GM18519 (cell line): ENCODE data around the gene OGG1.

Source experiments
- ATAC-seq: cut with Tn5 transposase; IDR thresholded peaks from one replicate; pipeline ENCODE4 v1.9.1; 2021; ENCODE audit warnings: mild to moderate bottlenecking, moderate library complexity; ENCODE audit not compliant: unreplicated experiment, low FRiP score

Gene OGG1

DNA sequence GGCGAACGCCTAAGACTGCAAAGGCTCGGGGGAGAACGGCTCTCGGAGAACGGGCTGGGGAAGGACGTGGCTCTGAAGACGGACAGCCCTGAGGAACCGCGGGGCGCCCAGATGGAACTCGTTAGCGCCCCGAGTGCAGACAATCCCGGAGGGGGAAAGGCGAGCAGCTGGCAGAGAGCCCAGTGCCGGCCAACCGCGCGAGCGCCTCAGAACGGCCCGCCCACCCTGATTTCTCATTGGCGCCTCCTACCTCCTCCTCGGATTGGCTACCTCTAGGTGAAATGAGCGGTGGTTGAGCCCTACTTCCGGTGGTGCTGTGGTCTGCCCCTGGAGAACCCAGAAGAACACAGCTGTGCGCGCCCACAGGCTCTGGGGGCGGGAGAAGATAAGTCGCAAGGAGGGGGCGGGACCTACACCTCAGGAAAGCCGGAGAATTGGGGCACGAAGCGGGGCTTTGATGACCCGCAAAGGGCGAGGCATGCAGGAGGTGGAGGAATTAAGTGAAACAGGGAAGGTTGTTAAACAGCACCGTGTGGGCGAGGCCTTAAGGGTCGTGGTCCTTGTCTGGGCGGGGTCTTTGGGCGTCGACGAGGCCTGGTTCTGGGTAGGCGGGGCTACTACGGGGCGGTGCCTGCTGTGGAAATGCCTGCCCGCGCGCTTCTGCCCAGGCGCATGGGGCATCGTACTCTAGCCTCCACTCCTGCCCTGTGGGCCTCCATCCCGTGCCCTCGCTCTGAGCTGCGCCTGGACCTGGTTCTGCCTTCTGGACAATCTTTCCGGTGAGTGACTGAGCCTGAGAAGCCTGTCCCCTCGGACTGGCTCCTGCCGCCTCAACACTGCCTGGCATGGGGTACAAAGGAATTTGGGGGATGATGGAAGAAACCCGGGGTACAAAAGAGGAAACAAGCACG, at the start of gene OGG1:
Gene OGG1 (plus strand): TSS at position 308 of the 911 bp plus-strand sequence. CDS start 335 bp downstream, at position 643.
- ATAC-seq, result peak; percentile 84

DNA sequence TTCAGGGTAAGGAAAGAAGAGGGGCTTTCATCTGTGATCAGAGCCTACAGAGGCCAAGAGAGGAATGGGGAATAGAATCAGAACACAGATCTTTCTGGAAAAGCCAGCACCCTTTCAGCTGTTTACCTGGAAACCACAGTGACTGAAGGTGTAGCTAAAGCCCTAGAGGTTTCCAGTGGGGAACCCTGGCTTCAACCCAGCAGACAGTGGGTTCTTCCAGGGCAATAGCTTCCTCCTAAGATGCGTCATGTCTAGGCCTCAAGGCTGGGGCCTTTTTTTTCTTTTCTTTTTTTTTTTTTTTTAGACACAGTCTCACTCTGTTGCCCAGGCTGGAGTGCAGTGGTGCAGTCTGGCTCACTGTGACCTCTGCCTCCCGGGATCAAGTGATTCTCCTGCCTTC, 49.2 kb upstream of the OGG1 start:
- ATAC-seq, result no peak

DNA sequence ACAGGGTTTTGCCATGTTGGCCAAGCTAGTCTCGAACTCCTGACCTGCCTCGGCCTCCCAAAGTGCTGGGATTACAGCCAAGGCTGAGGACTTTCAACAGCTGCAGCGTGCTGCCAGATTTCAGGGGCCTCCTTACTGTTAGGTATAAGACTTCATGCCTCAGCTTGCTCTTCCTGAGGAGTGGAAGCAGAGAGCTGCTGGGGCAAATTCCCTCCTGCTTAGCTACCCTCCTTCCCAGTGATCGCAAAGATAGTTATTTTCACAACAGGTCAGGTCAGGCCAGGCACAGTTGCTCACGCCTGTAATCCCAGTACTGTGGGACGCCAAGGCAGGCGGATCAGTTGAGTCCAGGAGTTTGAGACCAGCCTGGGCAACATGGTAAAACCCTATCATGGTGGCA, 48.7 kb upstream of the OGG1 start:
- no peak for ATAC-seq

DNA sequence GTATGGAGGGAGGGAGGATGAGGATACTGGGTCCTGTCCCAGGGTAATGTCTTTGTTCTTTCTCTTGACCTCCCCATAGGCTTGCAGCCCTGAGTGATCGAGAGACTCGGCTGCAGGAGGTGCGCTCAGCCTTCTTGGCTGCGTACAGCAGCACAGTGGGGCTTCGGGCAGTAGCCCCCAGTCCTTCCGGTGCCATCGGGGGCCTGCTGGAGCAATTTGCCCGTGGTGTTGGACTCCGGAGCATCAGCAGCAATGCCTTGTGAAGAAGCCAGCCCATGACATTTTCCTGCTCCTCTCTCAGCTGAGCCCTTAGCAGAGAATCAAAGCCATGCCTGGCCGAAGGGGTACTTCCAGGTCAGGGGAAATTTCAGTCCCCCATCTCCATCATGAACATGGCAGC, 48.0 kb upstream of the OGG1 start:
- no peak for ATAC-seq

DNA sequence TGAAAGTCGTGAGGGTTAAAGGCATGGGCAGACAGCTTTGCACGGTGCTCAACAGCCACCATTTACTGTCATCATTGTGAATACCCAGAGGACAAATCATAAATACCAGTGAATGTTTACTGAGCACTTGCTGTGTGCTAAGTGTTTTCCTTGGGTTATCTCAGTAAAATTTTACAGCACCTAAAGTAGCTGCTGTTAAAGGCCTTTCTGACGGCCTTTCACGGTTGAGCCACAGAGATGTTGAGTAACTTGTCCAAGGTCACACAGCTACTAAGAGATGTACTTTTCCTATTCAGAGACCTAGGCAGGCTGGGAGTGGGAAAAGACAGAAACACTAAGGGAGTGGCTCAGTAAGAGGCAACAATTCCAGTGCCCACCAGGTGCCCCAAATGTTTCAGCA, 46.5 kb upstream of the OGG1 start:
- ATAC-seq, result no peak

DNA sequence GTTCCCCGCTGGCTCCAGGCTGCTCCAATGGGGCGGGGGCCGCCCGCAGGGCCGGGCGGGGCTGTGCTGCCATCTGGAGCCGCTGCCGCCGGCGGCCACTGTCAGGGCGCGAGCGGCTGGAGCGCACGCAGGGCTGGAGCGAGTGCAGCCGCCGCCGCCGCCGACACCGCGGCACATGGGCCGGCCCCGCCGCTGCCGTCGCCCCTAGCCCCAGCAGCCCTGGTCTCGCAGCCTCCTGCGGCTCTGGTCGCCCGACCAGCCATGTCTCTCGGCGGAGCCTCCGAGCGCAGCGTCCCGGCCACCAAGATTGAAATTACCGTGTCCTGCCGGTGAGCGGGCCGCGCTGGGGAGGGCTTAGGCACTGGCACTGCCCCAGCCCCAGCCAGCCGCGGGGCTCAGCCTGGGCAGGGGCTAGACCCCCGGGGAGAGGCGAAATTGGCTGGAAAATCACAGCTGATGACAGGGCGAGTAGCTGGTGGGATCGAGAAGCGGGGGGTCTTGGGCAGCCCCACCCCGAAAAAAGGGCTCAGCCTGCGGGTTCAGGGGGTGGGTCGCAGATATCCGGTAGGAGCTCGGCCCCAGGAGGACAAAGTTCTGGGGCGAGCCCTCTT, 45.9 kb upstream of the OGG1 start, which contains the start of gene CPNE9:
Gene CPNE9 (plus strand): TSS at position 98 of the 611 bp plus-strand sequence. CDS start 164 bp downstream, at position 262.
- ATAC-seq, result no peak

DNA sequence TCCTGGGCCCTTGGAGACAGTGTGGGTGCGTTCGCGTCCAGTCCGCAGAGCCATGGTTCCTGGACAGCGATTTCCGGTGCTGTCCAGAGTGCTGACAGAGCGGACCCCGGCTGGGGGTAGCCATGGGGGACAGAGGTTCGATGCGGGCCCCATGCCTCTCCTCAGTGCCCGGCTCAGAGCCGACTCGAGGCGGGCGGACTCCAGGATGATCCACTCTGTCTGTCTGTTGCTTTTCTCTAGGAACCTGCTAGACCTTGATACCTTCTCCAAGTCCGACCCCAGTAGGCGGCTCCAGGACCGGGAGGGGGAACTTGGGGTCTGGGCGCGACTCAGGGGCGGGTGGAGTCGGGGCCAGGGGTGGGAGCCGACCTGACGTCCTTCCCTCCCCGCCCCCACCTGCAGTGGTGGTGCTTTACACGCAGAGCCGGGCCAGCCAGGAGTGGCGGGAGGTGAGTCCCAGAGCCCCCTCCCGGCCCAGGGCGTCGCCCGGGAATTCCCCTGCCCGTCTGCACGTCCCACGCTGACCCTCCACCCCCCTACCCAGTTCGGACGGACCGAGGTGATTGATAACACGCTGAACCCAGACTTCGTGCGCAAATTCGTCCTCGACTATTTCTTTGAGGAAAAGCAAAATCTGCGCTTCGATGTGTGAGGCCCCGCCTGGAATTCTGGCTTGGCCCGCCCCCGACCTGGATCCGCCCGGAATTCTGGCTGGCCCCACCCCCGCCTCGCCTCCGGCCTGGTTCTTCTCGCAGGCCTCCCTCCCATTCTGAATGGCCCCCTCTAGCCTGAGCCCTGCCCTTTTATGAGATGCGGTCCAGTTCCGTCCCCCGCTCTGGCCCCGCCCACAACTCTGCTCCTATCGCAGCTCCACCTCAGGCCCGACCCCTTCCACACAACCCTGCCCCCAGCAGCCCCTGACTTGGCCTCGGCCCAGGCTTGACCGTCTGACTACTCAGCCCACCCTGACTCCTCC, 45.1 kb upstream of the OGG1 start:
- no peak for ATAC-seq

DNA sequence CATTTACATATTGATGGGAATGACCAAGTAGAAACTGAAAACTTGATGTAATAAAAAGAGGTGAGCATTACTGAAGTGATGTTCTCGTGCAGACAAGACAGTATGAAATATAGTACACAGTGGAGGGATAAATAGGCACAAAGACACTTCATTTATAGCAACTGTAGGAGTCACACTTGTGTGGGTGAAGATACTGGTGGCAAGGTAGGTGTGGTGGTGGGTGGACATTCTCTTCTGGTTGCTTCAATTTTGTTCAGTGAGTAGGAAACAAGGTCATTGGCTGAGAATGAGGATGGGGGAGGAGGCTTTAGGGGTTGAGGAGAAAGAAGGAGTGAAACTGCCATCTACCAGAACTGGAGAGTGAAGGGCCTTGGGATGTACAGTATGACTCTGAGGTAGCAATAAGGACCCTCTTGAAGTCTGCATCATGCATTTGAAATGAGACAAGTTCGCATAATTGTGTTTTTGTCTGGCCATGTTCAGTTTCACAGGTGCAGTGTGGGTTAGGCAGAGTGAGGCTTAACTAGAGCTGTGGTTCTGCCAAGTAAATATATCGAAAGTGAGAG, 39.5 kb upstream of the OGG1 start:
- no peak for ATAC-seq

DNA sequence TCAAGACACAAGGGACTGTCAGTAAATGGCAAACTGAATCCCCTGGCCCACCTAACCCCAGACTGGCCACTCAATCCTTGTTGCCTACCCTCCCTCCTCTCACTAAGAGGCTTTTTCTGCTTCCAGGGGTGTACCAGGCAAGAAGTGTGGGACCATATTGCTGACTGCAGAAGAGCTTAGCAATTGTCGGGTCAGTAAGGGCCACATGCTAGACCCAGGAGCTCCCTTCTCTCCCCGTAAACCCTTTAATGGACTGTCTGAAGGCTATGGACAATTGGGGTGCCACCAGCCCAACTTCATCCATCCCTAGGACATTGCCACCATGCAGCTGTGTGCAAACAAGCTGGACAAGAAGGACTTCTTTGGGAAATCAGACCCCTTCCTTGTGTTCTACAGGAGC, 37.3 kb upstream of the OGG1 start:
- no peak for ATAC-seq

DNA sequence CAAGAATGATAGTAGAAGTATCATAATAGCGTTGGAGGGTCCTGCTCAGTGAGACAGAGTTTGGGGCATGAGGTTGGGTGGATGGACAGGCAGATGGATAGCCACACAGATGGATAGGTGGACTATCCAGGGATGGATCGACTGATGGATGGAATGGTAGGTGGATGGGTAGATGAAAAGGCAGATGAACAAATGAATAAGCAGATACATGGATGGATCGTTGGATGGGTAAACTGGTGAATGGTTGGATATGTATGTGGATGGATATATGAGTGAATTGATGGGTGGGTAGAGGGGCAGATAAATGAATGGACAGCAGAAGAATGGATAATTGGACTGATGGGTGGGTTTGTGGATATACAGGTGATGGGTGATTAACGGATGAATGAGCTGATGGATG, 36.6 kb upstream of the OGG1 start:
- no peak for ATAC-seq

DNA sequence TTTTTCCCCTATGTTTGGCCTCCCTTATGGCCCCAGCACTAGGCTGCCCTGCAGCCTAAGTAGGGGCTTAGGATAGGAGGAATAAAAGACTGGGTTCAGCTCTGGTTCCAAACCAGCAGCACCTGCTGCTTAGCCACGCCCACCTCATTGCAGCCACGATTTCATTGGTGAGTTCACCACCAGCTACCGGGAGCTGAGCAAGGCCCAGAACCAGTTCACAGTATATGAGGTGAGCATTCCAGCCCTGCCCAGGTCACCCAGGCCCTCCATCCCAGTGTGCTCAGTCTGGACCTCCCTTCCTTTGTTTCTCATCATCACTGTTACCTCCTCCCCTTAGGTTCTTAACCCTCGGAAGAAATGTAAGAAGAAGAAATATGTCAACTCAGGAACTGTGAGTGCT, 34.6 kb upstream of the OGG1 start:
- no peak for ATAC-seq

DNA sequence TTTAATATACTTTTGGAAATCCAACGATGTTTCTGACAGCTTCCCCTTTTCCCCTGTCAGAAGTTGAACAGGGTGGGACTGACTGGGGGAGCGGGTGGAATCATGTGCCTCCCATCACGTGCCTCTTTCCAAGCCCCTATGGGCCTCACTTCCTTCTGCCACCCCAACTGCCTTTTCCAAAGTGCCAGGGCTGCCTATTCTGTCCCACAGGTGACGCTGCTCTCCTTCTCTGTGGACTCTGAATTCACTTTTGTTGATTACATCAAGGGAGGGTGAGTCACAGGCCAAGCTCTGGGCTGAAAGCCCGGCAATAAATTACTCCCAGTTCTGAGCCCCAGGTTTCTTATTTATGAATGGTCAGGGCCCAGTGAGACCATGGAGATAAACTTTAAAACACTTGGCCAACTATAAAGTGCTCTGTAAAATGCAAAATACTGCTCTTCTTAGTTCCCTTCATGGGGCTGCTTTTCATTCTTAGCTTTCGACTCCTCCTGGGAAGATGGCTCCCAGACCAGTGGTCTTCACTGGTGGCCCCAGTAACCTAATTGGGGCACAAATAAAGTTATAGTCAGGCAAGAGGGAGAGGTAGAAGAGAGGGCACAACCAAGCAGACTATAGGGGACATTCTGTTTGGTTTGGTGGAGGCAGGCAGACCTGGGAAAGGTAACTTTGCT, 33.9 kb upstream of the OGG1 start:
- no peak for ATAC-seq

DNA sequence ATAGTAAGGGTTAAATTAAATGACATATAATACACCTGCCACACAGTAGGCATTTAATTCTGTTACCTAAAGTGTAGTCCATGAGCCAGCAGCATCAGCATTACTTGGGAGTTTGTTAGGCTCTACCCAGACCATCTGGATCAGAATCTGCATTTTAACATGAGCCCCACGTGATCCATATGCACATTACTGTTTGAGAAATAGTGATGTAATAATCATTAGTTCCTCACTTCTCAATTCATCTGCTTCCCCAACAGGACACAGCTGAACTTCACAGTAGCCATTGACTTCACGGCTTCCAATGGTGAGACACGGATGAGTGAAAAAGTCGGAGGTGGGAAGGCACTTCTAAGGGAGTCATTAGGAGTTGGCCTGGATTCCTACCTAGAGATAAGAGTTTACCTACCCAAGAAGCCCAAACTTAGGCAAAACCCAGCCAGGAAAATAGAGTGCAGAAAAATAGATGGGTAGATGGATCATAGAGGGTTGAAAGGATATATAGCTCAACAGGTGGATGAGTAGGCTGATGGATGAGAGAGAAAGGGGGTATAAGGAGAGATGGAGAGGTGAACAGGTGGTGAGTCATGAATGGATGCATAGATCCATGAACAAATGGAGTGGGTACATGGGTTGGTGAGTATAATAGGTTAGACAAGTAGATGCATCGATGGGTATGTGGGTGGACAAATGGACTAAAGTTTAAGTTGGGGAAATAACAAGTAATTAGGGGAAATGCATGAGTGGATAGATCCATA, 32.8 kb upstream of the OGG1 start:
- no peak for ATAC-seq

DNA sequence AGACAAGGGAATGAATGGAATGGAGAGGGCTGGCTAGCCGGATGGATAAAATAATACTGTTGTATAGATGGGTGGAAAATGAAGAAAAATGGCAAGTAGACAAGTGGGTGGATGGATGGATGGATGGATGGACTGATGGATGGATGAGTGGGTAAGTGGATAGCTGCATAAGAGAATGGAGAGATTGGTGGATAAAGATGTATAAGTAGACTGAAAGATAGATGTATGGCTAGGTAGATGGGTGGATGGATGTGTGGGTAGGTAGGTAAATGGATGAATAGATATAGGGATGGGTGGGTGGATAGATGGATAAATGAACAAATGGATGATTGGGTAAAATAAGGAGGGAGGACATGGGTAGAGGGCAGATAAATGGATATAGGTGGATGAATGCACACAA, 32.2 kb upstream of the OGG1 start:
- no peak for ATAC-seq

DNA sequence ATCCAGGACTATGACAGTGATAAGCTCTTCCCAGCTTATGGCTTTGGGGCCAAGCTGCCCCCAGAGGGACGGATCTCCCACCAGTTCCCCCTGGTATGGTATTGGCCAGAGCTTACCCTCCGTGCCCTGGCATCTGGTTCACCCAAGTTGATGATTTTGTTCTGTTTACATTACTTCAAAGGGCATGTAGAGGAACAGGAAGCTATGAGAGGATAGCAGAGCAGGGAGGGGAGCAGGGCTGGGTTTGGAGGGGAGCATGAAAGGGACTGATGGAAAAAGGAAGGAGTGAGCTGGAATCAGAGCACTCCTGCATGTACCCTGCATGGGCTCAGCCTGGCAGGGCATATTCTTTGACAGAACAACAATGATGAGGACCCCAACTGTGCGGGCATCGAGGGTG, 31.6 kb upstream of the OGG1 start:
- no peak for ATAC-seq

DNA sequence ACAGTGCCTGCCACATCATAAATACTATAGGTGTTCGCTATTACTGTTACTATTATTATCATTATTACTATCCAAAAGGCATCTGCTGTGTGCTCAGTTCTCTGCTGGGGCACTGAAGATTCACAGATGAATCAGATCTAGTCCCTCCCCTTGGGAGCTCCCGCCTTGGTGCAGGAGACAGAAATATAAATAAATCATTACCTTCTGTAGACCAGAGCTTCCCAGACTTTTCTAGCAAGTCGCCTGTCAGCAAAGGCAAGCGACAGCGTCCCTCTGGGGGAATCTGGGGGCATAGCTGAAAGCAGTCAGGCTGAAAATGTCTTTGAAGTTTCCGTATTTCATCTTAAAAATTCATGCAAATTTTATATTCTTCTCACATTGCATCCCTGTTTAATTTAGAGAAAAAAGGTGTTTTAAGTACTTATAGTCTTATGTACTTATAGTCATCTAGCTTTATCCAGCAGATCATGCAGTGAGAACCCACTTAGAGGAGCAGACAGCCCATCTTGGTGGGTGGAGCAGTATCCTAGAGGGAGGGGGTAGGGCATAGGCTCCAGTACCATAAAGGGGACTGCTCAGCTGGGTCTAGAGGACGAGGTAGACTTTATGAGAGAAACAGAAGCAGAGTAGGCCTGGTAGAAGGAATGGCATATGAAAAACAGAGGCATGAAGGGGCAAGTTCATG, 28.6 kb upstream of the OGG1 start:
- no peak for ATAC-seq

DNA sequence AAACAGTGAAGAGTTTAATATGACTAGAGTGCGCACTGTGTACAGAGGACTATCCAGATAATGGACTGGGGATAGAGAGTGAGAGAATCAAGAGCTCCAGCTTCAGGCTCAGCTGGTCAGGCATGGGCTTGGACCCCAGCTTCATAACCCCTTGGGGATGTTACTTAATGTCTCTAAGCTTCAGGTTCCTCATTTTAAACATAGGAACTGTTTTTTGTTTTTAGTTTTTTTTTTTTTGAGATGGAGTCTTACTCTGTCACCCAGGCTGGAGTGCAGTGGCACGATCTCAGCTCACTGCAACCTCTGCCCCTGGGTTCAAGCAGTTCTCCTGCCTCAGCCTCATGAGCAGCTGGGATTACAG, 28.1 kb upstream of the OGG1 start:
- ATAC-seq, result no peak

DNA sequence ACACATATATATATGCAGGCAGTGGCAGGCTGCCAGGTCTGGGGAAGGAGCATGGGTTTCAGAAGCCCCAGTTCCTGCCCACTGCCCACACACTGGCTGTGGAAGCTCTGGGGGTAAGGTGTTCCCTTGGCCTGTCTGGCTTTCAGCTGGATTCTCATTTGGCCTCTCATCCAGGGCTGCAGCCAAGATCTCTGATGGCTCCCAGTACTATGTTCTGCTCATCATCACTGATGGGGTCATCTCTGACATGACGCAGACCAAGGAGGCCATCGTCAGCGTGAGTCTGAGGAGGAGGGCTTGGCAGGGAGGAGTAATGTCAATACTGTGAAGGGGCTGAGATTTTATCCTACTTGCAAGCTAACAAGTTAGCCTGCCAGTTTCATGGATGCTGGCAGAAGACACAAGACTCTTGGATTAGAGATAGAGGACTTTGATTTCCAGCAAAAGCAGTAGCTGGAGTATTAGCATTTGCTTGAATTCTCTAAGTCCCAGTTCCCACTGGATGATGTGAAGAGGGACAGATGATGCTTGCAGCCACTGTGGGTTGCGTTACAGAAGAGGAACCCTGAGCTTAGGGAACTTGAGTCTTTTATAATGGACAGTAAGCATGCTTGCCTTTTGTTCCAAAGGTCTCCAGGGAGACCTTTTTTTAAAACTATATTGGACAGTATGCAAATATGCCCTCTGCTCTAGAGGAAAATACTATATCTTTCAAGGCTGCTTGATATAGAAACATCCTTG, 23.8 kb upstream of the OGG1 start:
- ATAC-seq, result no peak
